HG03064 (cell line): Measurements from ENCODE around the gene GPR158.

Experiments
- ATAC-seq: cut with Tn5 transposase; IDR thresholded peaks from one replicate; pipeline ENCODE4 v1.9.1; 2021; ENCODE audit warnings: low read depth; ENCODE audit not compliant: unreplicated experiment

Gene GPR158

DNA sequence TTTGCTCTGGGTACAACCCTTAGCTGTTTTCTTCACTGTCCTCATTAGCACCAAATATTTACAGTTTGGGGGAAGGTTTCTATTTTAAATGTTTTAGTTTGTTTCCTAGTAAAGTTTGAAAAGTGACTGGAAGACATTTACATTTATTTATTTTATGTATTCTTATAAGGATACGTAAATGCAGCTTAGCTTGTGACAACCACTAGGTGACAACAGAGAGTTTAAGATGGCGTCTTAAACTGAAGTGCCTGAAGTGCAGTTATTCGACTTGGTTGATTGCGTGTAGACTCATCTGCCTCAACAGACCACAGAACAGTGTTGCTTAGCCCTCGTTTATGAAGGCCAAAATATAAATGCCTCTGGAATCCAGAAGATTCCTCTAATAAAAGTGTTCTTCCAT, 381.1 kb downstream of the GPR158 start:
- ATAC-seq, result no peak

- ATAC-seq, result no peak
Observed at GRCh38 chr10:25556457-25556856, 381.7 kb downstream of the GPR158 start.

DNA sequence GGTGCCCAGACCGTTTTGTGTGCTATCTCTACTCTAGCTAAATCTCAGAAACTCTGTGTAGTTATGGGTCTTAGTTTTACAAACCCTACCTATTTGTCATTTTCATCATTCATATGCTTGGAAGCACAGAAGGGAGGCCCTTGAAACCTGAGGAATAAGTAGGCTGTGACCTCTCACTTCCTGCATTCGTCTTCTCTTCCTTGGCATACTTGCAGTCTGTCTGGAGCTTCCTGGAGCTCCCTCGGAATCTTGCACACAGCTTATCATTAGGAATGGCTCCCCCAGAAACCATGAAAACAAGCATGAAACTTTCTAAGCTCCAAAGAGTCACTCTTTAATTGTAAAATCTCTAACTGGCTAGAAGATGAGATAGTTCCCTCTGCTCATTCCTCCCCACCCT, 382.3 kb downstream of the GPR158 start:
- no peak for ATAC-seq

- no peak for ATAC-seq
Observed at GRCh38 chr10:25561758-25562157, 387.0 kb downstream of the GPR158 start.

GRCh38 chr10:25562547-25562946, 387.7 kb downstream of the GPR158 start:
- no peak for ATAC-seq

- no peak for ATAC-seq
Observed at GRCh38 chr10:25564351-25564750, 389.6 kb downstream of the GPR158 start.

GRCh38 chr10:25565570-25565969, 390.8 kb downstream of the GPR158 start:
- ATAC-seq, result no peak

DNA sequence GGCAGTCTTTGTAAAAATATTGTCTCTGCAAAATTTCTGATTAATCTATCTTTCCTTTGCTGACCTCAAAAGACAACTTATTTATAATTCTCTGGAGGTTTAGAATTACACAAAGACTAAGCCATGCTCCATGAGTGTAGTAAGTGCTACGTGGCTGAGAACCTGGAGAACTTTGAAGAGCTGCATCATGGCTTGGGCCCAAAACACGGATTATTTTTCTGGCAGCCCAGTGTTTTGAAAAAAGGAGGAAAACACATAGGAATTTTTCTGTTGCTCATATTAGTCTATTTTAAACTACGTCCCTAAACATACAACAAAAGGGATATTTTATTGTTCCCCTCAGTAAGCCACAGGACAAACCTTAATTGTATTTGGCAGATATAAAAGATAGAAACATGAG, 398.5 kb downstream of the GPR158 start:
- no peak for ATAC-seq

DNA sequence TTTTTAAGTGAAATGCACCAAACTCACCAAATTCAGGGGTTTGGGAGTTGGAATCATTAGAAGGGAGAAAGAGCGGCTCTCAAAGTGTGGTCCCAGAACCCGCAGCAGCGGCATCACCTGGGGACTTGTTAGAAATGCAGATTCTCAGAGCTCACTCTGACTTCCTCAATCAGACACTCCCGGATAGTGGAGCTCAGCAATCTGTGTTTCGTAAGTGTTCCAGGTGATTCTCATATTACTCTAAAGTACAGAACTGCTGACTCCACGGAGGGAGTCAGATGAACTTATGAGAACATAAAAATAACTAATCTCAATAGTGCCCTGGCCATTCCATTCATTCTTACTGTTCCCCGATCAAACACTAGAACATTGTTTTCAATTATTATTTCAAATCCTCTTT, 400.5 kb downstream of the GPR158 start:
- no peak for ATAC-seq

- ATAC-seq, result no peak
Observed at GRCh38 chr10:25578061-25578460, 403.3 kb downstream of the GPR158 start.

- no peak for ATAC-seq
Observed at GRCh38 chr10:25582961-25583360, 408.2 kb downstream of the GPR158 start.

GRCh38 chr10:25600651-25601050, 425.9 kb downstream of the GPR158 start:
- no peak for ATAC-seq

DNA sequence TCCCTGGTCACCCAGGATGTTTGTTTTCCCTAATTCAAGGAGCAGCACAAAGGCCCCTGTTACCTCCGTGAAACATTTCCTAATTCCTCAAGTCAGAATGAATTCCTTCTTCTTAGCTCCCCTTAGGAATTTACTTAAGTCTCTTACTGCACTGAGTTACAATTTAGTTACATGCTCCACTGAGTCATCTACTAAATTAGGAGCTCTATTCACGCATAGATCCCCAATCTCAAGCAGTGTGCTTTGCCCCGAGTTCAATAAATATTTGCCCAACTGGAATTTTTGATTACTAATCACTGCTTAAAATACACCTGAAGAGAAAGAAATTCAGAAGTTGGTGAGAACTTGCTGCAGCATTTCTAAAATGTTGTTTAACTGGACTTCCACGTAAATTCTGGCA, 429.8 kb downstream of the GPR158 start:
- ATAC-seq, result no peak

GRCh38 chr10:25614652-25615051, 439.9 kb downstream of the GPR158 start:
- ATAC-seq, result no peak

GRCh38 chr10:25615926-25616325, 441.1 kb downstream of the GPR158 start:
- ATAC-seq, result no peak

- no peak for ATAC-seq
Observed at GRCh38 chr10:25616903-25617592, 442.2 kb downstream of the GPR158 start.

DNA sequence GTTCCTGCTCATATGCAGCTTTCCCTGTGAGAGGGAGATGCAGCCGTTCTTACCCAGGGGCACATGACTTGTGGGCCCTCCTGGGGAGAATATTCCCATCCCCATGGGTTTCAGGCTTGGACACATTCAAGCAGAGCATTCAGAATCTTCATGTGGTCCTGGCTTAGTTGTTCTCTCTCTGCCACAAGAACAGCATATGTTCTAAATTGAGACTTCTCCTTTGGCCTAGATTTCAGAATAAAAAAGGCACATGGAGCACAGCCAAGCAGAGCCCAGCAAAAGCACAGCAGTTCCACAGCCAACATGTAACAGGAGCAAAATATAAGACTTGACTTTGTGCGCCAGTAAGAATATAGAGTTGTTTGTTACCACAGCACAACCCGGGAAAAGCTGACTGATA, 452.8 kb downstream of the GPR158 start:
- no peak for ATAC-seq

DNA sequence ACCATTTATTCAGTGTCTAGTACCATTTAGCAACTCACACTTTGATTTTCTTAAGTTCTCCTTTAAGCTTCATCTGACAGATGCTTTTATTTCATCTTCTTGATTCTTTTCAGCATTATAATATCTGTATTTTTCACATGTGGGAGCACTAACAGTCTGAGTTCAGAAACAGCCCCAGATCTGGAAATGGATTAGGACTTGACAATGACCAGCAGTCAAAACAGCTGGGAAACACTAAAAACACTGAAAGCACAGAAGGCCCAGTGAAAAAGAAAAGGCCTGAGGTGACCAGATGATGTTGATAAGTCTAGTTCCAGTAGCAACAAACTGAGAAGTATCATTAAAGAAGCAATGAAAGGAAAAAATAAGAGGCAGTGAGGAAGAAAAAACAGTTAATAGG, 454.5 kb downstream of the GPR158 start:
- no peak for ATAC-seq

GRCh38 chr10:25631471-25631870, 456.7 kb downstream of the GPR158 start:
- no peak for ATAC-seq

- ATAC-seq, result no peak
Observed at GRCh38 chr10:25632802-25633201, 458.0 kb downstream of the GPR158 start.

DNA sequence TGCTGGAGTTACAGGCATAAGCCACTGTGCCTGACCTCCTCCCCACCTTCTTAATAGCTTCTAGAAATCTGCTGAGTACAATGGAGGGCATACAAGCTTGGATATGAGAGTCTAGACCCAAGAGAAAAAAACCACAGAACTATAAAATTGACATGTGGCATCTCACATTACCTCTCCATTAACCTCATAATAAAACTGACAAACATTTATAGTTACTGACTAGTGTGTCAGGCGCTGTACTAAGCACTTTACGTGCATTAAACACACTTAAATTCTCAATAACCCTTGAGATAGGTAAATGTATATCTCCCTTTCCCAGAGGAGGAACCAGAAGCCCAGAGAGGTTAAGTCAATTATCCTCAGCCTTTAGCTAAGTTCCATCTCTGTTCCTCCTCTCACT, 458.7 kb downstream of the GPR158 start:
- no peak for ATAC-seq

- ATAC-seq, result no peak
Observed at GRCh38 chr10:25639646-25640045, 464.8 kb downstream of the GPR158 start.

DNA sequence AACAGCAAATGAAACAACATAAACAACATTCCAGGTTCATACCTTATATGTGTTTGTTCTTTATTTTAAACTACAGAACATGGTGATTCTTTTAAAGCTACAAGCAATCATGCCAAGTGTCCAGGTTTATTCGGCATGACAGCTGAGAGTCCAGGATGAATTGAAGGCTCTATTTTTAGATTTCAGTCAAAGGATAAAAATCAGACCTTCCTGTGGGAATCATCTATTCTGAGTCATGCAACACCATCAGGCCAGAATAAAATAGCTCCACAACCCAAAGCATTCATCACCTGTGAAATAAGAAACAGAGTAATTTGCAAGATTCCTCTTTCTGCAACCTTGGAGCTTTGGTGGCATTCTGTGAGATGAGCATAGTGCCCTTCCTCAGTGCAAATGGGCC, 466.8 kb downstream of the GPR158 start:
- ATAC-seq, result no peak
